H9 (cell line): ENCODE results near the gene FUZ. TPM values are rescaled to one million over a fixed set of nuclear protein-coding genes. Genes with fewer than 3 reads are reported as not detected.

ENCODE experiments used
- DNase-seq: peaks from one replicate; pipeline ENCODE4 v3.0.0-alpha.2; 2017
- H2AFZ ChIP-seq: one replicate; pipeline ENCODE4 v1.6.1; 2013; ENCODE audit warnings: mild to moderate bottlenecking, low read length, control low read depth, moderate library complexity
- H2AK5ac ChIP-seq: 2 replicates; pipeline ENCODE4 v1.6.1; 2013; ENCODE audit warnings: low read length, control low read depth, mixed read lengths; ENCODE audit not compliant: insufficient read length
- H2BK120ac ChIP-seq: one replicate; pipeline ENCODE4 v1.6.1; 2013; ENCODE audit warnings: low read depth, mild to moderate bottlenecking, low read length, control low read depth, inconsistent platforms; ENCODE audit not compliant: poor library complexity, severe bottlenecking
- H2BK12ac ChIP-seq: 2 replicates; pipeline ENCODE4 v1.6.1; 2013; ENCODE audit warnings: low read length, control low read depth, mixed read lengths, low read depth; ENCODE audit not compliant: insufficient read length
- H2BK15ac ChIP-seq: 2 replicates; pipeline ENCODE4 v1.6.1; 2013; ENCODE audit warnings: low read depth, low read length, control low read depth
- H2BK20ac ChIP-seq: one replicate; pipeline ENCODE4 v1.6.1; 2013; ENCODE audit warnings: low read depth, mild to moderate bottlenecking, low read length, control low read depth, inconsistent platforms; ENCODE audit not compliant: poor library complexity, severe bottlenecking
- H2BK5ac ChIP-seq: 2 replicates; pipeline ENCODE4 v1.6.1; 2013; ENCODE audit warnings: low read length, control low read depth, mixed read lengths; ENCODE audit not compliant: insufficient read length
- H3K14ac ChIP-seq: 2 replicates; pipeline ENCODE4 v1.6.1; 2013; ENCODE audit warnings: low read length, control low read depth; ENCODE audit not compliant: insufficient read depth
- H3K18ac ChIP-seq: 2 replicates; pipeline ENCODE4 v1.6.1; 2013; ENCODE audit warnings: low read depth, mild to moderate bottlenecking, mixed read lengths, low read length, control low read depth; ENCODE audit not compliant: insufficient read length
- H3K23ac ChIP-seq: 2 replicates; pipeline ENCODE4 v1.6.1; 2013; ENCODE audit warnings: low read length, control low read depth, mixed read lengths, low read depth; ENCODE audit not compliant: insufficient read length
- H3K23me2 ChIP-seq: 2 replicates; pipeline ENCODE4 v1.6.1; 2013; ENCODE audit warnings: low read depth, mild to moderate bottlenecking, mixed read lengths, low read length, control low read depth; ENCODE audit not compliant: insufficient read length, poor library complexity, severe bottlenecking
- H3K27ac ChIP-seq: 2 replicates; pipeline ENCODE4 v1.5.1; 2013; ENCODE audit warnings: low read length, control low read depth, mixed read lengths, low read depth; ENCODE audit not compliant: insufficient read length
- H3K27me3 ChIP-seq: 2 replicates; pipeline ENCODE4 v1.6.1; 2013; ENCODE audit warnings: low read length, control low read depth, inconsistent platforms; ENCODE audit not compliant: insufficient read depth
- H3K4ac ChIP-seq: 2 replicates; pipeline ENCODE4 v1.6.1; 2013; ENCODE audit warnings: low read depth, mild to moderate bottlenecking, control low read depth, inconsistent platforms, low read length, moderate library complexity
- H3K4me1 ChIP-seq: 2 replicates; pipeline ENCODE4 v1.6.1; 2013; ENCODE audit warnings: low read length, control low read depth, inconsistent platforms; ENCODE audit not compliant: insufficient read depth
- H3K4me2 ChIP-seq: 2 replicates; pipeline ENCODE4 v1.6.1; 2013; ENCODE audit warnings: low read length, control low read depth, mixed read lengths; ENCODE audit not compliant: insufficient read length, insufficient read depth
- H3K56ac ChIP-seq: 2 replicates; pipeline ENCODE4 v1.6.1; 2013; ENCODE audit warnings: low read depth, mild to moderate bottlenecking, mixed read lengths, low read length, control low read depth; ENCODE audit not compliant: insufficient read length
- H3K79me1 ChIP-seq: 2 replicates; pipeline ENCODE4 v1.6.1; 2013; ENCODE audit warnings: low read depth, mild to moderate bottlenecking, moderate library complexity, low read length, control low read depth, inconsistent platforms; ENCODE audit not compliant: insufficient read depth, poor library complexity, severe bottlenecking
- H3K79me2 ChIP-seq: 2 replicates; pipeline ENCODE4 v1.6.1; 2013; ENCODE audit warnings: low read length, control low read depth, inconsistent platforms; ENCODE audit not compliant: insufficient read depth
- H3K9ac ChIP-seq: 2 replicates; pipeline ENCODE4 v1.6.1; 2013; ENCODE audit warnings: low read length, control low read depth, mixed read lengths; ENCODE audit not compliant: insufficient read length; ENCODE audit errors: extremely low read depth
- H3K9me3 ChIP-seq: one replicate; pipeline ENCODE4 v1.6.1; 2013; ENCODE audit warnings: low read depth, low read length, inconsistent platforms; ENCODE audit not compliant: control insufficient read depth
- H3T11ph ChIP-seq: one replicate; pipeline ENCODE4 v1.6.1; 2013; ENCODE audit warnings: mild to moderate bottlenecking, low read length, control low read depth, inconsistent platforms
- H4K20me1 ChIP-seq: one replicate; pipeline ENCODE4 v1.6.1; 2013; ENCODE audit not compliant: control insufficient read depth, insufficient read length, insufficient read depth
- H4K5ac ChIP-seq: 2 replicates; pipeline ENCODE4 v1.6.1; 2013; ENCODE audit warnings: low read depth, mild to moderate bottlenecking, mixed read lengths, low read length, control low read depth; ENCODE audit not compliant: insufficient read length
- H4K8ac ChIP-seq: replicated peaks from 2 replicates; pipeline ENCODE4 v1.6.1; 2013; ENCODE audit warnings: low read length, control low read depth, mixed read lengths, low read depth; ENCODE audit not compliant: insufficient read length
- H4K91ac ChIP-seq: 2 replicates; pipeline ENCODE4 v1.6.1; 2013; ENCODE audit warnings: low read depth, mild to moderate bottlenecking, moderate library complexity, mixed read lengths, low read length, control low read depth; ENCODE audit not compliant: insufficient read length
- H3K27ac Mint-ChIP-seq, 3 experiments: 2 replicates in 2 of 3; 3 replicates in 1 of 3; pipeline ENCODE4 v1.8.0; 2020 to 2021; ENCODE audit warnings: mixed read lengths in 3 of 3, mild to moderate bottlenecking in 1 of 3, moderate library complexity in 1 of 3
- H3K27me3 Mint-ChIP-seq: 2 replicates; pipeline ENCODE4 v1.8.0; 2021; ENCODE audit warnings: low read depth, mild to moderate bottlenecking, moderate library complexity, mixed read lengths
- H3K36me3 Mint-ChIP-seq, 3 experiments: 2 replicates in 2 of 3; 3 replicates in 1 of 3; pipeline ENCODE4 v1.8.0; 2020 to 2021; ENCODE audit warnings: low read depth in 3 of 3, mixed read lengths in 3 of 3; ENCODE audit not compliant: insufficient read depth in 1 of 3
- H3K4me1 Mint-ChIP-seq, 2 experiments: 2 replicates each; pipeline ENCODE4 v1.8.0; 2020; ENCODE audit warnings: mixed read lengths in 2 of 2
- H3K4me3 Mint-ChIP-seq, 2 experiments: 2 replicates in 1 of 2; 3 replicates in 1 of 2; pipeline ENCODE4 v1.8.0; 2020 to 2021; ENCODE audit warnings: mild to moderate bottlenecking in 2 of 2, mixed read lengths in 2 of 2, moderate library complexity in 1 of 2
- H3K9me3 Mint-ChIP-seq, 2 experiments: 2 replicates in 1 of 2; 3 replicates in 1 of 2; pipeline ENCODE4 v1.8.0; 2020; ENCODE audit warnings: mild to moderate bottlenecking in 2 of 2, mixed read lengths in 2 of 2, moderate library complexity in 1 of 2
- CTCF ChIP-seq: fragments of 200-600 bp; sonication (generic); conservative IDR thresholded peaks from 3 replicates; pipeline ENCODE4 v1.8.0; 2021; ENCODE audit warnings: antibody characterized with exemption, mild to moderate bottlenecking
- WGBS: extraction: QIAGEN DNeasy Blood & Tissue Kit; methylation state at CpG from one replicate; pipeline ENCODE4 v1.1.7; 2013; ENCODE audit warnings: missing lambda C conversion rate, low lambda C conversion rate, mixed read lengths; ENCODE audit not compliant: insufficient read length; ENCODE audit errors: extremely low coverage; 5-methylcytosine and 5-hydroxymethylcytosine counted together
- total RNA-seq: library from RNA; stranded (reverse); gene quantifications from 2 replicates; pipeline ENCODE4 v1.2.1, GENCODE V29; 2021

The FUZ gene
- total RNA-seq, 1 experiment from 2014 or later = 25.1 TPM

GRCh38 chr19:49788857-49789256 lies 24.2 kb downstream of the FUZ start:
- WGBS = no CpG with 5 or more reads among the region's 10 CpGs
- Histone ChIP-seq H2AFZ (no peak overlapping the region), H4K91ac (no peak overlapping the region), H3K9me3 (no peaks in the 10 kb centered on the region), H2BK5ac (no peak overlapping the region), H2BK120ac (no peak overlapping the region), H3K23me2 (no peaks in the 10 kb centered on the region), H3K4me2 (no peak overlapping the region), H3K56ac (no peak overlapping the region), H3K9ac (no peak overlapping the region), H3K18ac (no peak overlapping the region), H3T11ph (no peak overlapping the region), H3K4me1 (no peaks in the 10 kb centered on the region), H3K27me3 (no peaks in the 10 kb centered on the region), H3K79me2 (no peaks in the 10 kb centered on the region), H3K4ac (no peak overlapping the region), H4K20me1 (no peaks in the 10 kb centered on the region), H2BK12ac (no peak overlapping the region), H3K79me1 (no peaks in the 10 kb centered on the region), H2AK5ac (no peak overlapping the region), H3K27ac (no peak overlapping the region), H4K5ac (no peak overlapping the region), H3K23ac (no peak overlapping the region), H2BK15ac (no peak overlapping the region), H2BK20ac (no peak overlapping the region), H3K14ac (no peak overlapping the region), H4K8ac (no peak overlapping the region)
- DNase-seq = no peak
- Mint-ChIP-seq H3K4me3 (no peak overlapping the region), H3K4me1 (peaks cover 0 to 5% of the 10 kb centered on the region in 2 experiments; a peak in 1 of 4 replicates), H3K27ac (peak overlapping the region in 2 of 3 experiments; percentile 18 to 44; a peak in 2 of 7 replicates), H3K36me3 (peaks cover 32 to 70% (median 47%) of the 10 kb centered on the region in 3 experiments; a peak in 6 of 7 replicates), H3K27me3 (no peaks in the 10 kb centered on the region), H3K9me3 (no peaks in the 10 kb centered on the region)
- no peak for TF ChIP-seq CTCF
